ENCODE measurements around the gene HDAC4. TPM values are rescaled to one million over a fixed set of nuclear protein-coding genes. Genes with fewer than 3 reads are reported as not detected.

HDAC4 gene
- total RNA-seq, 1 donor from 2014 or later, result 20.4 TPM

GRCh38 chr2:239067196-239067865, 333.5 kb downstream of the HDAC4 start:
- FAIRE-seq (no peak), DNase-seq (ENCODE audit: low spot score in 2 of 2) (no peak)

- DNase-seq (ENCODE audit: low spot score in 2 of 2), result no peak
- FAIRE-seq, result no peak
Measured at GRCh38 chr2:239066597-239066996, 334.2 kb downstream of the HDAC4 start.

GRCh38 chr2:239065962-239066361, 334.9 kb downstream of the HDAC4 start:
- FAIRE-seq (no peak), DNase-seq (ENCODE audit: low spot score in 2 of 2) (no peak)

GRCh38 chr2:239065537-239065936, 335.3 kb downstream of the HDAC4 start:
- FAIRE-seq (no peak), DNase-seq (ENCODE audit: low spot score in 2 of 2) (no peak)

- FAIRE-seq (no peak), DNase-seq (ENCODE audit: low spot score in 2 of 2) (no peak)
Measured at GRCh38 chr2:239064891-239065290, 335.9 kb downstream of the HDAC4 start.

GRCh38 chr2:239064253-239064652, 336.6 kb downstream of the HDAC4 start:
- DNase-seq (ENCODE audit: low spot score in 2 of 2), result no peak
- FAIRE-seq, result no peak

GRCh38 chr2:239062743-239063142, 338.1 kb downstream of the HDAC4 start:
- DNase-seq (ENCODE audit: low spot score in 2 of 2) (no peak), FAIRE-seq (no peak)

DNA sequence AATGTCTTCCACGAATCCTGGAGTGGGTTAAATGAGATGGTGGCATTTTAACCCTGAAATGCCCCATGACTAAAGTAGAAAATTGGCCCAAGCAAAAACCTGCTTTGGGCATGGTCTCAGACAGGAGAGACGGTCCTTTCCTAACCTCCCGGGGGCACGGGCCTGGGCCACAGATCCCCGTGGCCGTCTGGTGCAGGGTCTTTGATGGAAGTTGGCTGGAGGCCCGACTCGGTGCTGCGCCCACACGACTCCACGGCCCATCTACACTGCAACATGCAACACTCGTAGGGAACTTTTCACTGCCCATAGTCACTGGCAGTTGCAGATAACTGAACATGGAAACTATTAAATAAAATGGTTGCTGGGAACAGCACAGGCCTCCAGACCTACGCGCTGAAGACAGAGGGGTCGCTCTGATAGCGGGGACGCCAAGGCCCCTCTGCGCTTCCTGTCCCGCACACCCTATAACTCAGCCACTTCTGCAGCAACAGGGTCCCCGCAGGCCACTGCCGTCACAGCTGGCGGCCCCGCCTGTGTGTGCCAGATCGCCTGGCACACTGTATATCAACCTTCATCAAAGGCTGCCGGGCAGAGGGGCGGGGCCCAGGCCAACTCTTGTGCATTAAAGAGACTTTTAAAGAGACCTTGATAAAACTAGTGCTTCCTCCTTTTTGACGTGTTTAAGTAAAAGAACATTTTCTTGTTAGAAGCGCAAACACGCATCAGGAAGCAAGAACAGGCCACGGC, 338.8 kb downstream of the HDAC4 start:
- FAIRE-seq (no peak), DNase-seq (ENCODE audit: low spot score in 2 of 2) (no peak)

DNA sequence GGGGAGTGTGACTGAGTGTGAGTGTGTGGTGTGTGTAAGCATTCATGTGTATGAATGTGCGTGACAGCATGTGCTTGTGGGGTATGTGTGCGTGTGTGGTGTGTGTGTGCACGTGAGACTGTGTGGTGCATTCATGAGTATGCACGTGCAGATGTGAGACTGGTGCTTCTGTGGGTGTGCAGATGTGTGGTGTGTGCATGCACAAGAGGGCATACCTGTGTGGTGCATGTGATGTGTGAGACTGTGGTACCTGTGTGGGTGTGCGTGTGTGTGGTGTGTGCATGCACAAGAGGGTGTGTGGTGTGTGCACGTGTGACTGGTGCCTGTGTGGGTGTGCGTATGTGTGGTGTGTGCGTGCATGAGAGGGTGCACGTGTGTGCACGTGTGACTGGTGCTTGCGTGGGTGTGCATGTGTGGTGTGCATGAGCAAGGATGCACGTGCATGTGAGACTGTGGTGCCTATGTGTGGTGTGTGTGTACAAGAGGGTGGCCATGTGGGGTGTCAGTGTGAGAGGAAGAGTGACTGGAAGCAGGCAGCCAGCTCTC, 339.6 kb downstream of the HDAC4 start:
- FAIRE-seq, result no peak
- DNase-seq (ENCODE audit: low spot score in 2 of 2), result no peak

- no peak for DNase-seq (ENCODE audit: low spot score in 2 of 2)
- FAIRE-seq, result no peak
Measured at GRCh38 chr2:239060676-239061075, 340.1 kb downstream of the HDAC4 start.

DNA sequence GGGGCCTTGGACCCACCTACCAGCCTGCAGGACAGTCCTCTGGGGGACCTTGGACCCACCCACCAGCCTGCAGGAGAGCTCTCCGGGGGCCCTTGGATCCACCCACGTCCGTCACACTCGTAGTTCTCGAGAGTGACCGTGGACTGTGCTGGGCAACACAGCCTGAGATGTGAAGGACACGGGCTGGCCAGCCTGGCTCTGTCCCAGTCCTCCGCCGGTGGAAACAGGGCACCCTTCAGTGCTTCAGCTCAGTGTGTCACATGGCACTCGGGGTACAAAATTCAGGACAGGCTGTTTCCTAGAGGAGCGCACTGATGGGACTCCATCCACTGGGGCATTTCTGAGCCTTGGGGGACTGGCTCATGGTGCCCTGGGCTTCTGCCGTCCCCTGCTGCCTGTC, 341.0 kb downstream of the HDAC4 start:
- FAIRE-seq (no peak), DNase-seq (ENCODE audit: low spot score in 2 of 2) (no peak)

- DNase-seq (ENCODE audit: low spot score in 2 of 2) (no peak), FAIRE-seq (no peak)
Measured at GRCh38 chr2:239058766-239059165, 342.1 kb downstream of the HDAC4 start.

- FAIRE-seq, result no peak
- DNase-seq (ENCODE audit: low spot score in 2 of 2), result no peak
Measured at GRCh38 chr2:239057533-239057932, 343.3 kb downstream of the HDAC4 start.

DNA sequence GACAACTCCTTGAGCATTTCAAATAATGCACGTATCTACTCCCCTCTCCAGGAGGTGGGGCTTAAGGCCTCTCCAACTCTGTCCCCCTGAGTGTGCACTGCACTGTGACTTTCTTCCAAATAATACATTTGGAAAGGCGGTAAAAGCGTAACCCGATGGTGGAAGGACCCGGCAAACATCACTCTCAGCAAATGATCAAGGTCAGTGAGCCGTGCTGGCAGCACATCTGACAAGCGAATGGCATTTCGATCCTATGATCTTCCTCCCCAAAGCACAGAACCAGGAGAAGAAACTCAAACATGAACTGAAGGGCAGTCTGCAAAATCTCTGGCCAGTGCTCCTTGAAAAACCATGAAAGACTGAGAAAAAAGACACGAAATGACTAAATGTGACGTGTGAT, 344.2 kb downstream of the HDAC4 start:
- FAIRE-seq, result no peak
- no peak for DNase-seq (ENCODE audit: low spot score in 2 of 2)

- DNase-seq (ENCODE audit: low spot score in 2 of 2) (no peak), FAIRE-seq (no peak)
Measured at GRCh38 chr2:239055756-239056493, 344.9 kb downstream of the HDAC4 start.

DNA sequence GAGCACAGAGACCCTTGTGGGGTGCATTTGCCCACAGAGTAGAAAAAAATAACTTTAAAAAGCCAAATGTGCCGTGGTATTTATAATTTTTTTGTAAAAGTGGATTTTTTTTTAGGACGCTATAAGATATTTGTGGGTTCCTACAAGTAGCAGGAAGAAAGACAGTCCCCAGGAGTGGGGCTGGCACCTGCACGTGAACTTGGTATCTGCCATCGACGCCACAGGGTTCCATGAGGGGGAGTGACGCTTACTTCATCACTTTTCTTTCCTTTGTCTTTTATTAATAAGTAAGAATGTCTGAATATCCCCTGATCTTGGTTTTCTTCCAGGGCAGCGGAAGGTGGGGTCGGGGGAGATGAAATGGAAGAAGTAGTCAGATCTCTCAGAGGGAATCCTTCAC, 345.9 kb downstream of the HDAC4 start:
- no peak for FAIRE-seq
- DNase-seq (ENCODE audit: low spot score in 2 of 2), result no peak

DNA sequence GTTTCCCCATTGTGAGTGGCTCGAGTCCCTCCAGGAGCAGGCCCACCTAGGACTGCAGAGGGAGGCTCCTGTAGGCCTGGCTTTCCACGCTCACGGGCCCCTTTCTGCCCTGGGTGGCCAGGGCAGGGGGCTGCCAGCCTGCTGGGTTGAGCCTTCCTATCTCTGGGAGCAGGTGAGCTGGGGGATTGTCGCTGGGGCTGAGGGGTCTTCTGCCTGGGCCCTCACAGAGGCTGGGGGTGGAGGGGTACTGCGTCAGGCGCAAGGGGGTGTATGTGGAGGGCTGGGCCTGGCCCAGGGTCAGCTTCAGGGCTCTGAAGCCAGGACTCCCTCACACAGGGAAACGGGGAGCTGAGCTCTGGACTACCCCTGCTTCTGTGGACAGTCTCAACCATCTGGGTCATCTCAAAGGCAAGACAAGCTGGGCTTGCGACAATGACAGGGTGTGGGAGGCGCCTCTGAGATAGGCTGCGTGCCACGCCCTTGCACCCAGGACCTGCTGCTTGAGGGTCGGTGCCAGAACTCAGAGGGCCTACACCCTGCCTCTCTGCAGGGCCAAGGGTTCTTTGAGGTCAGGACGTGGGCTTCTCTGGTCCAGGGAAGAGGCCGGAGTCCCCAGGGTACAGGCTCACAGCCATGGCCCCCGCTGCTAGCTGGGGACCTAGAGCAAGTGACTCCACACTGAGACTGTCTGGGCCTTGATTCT, 346.9 kb downstream of the HDAC4 start:
- FAIRE-seq (no peak), DNase-seq (ENCODE audit: low spot score in 2 of 2) (no peak)

DNA sequence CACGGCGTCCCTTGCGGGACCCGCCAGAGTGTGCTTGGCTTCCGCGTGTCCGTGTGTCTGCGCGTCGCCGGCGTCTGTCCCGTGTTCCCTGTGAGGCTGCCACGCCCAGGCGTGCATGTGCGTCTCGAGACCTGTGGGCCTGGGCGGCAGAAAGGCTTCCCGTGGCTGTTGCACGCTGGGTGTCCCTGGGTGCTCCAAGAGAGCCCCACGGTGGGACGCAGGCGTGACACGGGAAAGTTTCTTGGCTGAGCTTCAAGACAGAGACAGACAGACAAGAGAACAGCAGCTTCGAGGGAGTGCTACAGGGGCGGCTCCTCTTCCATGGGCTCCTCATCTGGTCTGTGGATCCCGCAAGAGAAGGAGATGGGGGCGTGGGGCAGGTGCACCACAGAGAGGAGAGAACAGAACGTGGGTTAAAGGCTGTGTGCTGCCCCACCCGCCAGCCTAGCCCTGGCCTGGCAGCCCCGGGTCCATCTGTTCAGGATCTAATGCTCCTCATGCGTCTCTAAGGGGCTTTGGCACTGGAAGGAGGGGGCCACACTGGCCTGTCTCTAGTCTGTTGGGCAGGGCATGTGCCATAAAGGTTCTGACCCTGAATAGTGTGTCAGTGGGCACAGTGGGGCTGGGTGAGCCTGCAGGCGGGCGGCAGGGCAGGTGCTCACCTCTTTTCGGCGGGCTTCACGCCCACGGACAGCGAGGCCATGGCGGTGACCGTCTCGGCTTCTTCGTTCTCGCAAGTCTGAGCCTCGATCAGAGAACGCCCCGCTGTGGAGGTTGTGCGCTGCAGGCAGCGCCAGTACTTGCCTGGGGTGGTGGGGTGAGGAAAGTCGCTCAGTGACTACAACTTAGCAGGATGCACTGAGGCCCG, 347.8 kb downstream of the HDAC4 start:
- no peak for DNase-seq (ENCODE audit: low spot score in 2 of 2)
- no peak for FAIRE-seq

DNA sequence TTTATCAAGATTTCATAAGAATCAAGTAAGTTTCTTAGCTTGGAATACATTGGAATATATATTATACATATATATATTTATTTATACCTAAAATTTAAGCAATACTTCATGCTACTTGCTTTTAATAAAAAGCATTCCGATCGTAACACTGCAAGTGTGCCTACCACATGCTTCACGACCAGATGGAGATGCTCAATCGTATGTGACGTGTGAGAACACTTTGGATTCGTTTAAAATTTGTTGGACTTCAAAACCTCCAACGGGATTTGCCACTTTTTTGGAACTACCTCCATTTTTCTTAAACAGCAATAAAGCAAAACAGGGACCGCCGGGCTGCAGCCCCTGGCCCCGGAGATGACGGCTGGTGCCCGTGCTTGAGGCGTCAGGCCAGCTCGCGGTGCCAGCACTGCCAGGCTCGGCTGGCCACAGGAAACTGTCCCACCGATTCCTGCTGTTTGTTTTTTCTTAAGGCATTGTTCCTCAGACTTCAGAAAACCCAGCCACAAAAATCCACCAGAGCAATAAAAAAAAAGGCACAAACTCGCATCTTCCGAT, 348.9 kb downstream of the HDAC4 start:
- no peak for DNase-seq (ENCODE audit: low spot score in 2 of 2)
- no peak for FAIRE-seq
